GM18867 (cell line): ENCODE data around the gene PDGFRA.
"Not testable (repeated sequence)": the region's sequence is repeated elsewhere in the genome, so short reads cannot be mapped to it uniquely, and the experiment has no call there.

ENCODE experiments used
- ATAC-seq: cut with Tn5 transposase; IDR thresholded peaks from one replicate; pipeline ENCODE4 v1.9.1; 2021; ENCODE audit warnings: mild to moderate bottlenecking, moderate library complexity; ENCODE audit not compliant: unreplicated experiment

Gene PDGFRA

GRCh38 chr4:54317690-54318089 is 88.6 kb downstream of the PDGFRA start:
- no peak for ATAC-seq

GRCh38 chr4:54318904-54319303 is 89.8 kb downstream of the PDGFRA start:
- peak; percentile 21 for ATAC-seq

- ATAC-seq: no peak
Measured at GRCh38 chr4:54320826-54321685, 92.0 kb downstream of the PDGFRA start.

- peak; percentile 88 for ATAC-seq
Measured at GRCh38 chr4:54322818-54323417, 93.8 kb downstream of the PDGFRA start.

GRCh38 chr4:54330896-54331295 is 101.8 kb downstream of the PDGFRA start:
- ATAC-seq: no peak

- ATAC-seq: no peak
Measured at GRCh38 chr4:54332542-54332941, 103.4 kb downstream of the PDGFRA start.

GRCh38 chr4:54333657-54334056 is 104.6 kb downstream of the PDGFRA start:
- ATAC-seq: no peak

- not testable (repeated sequence) for ATAC-seq
Measured at GRCh38 chr4:54334769-54335168, 105.7 kb downstream of the PDGFRA start.

- no peak for ATAC-seq
Measured at GRCh38 chr4:54337009-54337408, 107.9 kb downstream of the PDGFRA start.

GRCh38 chr4:54342067-54342466 is 113.0 kb downstream of the PDGFRA start:
- ATAC-seq: not testable (repeated sequence)
